AG08395 (cell line): ENCODE measurements around the gene EML3.

Experiments
- DNase-seq: peaks from one replicate; pipeline ENCODE4 v3.0.0; 2012; ENCODE audit warnings: mixed read lengths, low spot score

EML3 gene

DNA sequence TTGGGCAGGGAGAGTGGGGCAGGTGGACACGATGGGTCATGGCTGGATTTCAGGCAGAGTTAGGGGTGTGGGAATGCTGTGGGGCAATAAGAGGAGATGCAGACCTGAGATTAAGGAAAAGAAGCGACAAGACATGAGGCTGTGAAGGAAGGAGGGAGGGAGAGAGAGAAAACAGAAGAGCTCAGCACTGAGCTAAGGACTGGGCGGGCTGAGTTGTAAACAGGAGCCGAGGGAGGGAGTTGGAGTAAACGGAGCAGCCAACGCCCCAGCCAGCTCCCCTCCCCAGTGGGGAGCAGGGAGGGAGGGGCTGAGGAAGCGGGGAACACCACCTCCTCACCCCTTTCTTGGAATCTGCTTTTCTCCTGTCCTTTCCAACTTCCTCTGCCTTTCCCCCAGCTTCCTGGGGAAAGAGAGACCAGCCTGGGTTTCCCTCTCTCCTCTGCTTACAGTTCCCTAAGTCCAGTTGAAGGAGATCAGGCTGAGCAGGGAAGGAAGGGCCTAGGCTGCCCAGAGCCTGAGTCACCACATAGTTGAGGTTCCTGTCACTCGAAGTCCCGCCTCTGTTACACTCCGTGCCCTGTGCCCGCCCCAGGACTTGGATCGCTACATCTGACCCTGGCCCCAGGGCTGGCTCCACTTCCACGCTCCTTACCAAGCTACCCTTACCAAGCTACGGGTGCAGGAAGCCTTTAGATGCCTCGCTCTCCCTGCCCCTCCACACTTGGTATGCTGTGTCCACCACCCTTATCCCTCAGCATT is 59.3 kb downstream of the EML3 start:
- peak; percentile 88 for DNase-seq

DNA sequence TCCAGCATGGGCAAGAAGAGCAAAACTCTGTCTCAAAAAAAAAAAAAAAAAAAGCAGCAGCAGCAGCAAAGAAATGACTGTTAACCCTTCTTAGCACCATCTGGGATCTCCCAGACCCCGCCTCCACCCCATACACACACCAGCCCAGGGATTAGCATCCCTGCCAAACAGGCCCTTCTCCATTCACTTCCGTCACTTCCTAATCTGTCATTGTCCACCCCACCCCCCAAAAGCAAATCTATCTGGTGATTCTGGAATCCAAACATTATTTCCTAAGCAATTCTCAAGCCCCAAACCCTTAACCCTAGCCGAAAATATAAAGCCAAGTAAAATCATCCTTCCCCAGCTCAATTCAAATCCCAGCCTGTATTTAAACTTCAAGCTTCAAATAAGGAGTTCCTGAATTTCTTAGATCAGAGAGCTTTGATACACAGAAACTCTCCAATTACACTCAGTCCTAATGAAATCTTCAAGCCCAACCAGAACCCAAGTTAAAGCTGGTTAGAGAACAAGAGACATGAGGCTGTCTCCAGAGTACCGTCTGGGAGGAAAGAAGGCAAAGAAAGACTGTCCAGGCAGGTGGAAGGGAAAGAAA is 60.0 kb downstream of the EML3 start:
- no peak for DNase-seq
